ENCODE measurements around the gene RRAS2. TPM values are rescaled to one million over a fixed set of nuclear protein-coding genes. Genes with fewer than 3 reads are reported as not detected.
"Not testable (repeated sequence)": the region's sequence is repeated elsewhere in the genome, so short reads cannot be mapped to it uniquely, and the experiment has no call there.

The RRAS2 gene
- total RNA-seq, 1 experiment from 2014 or later: 164 TPM

GRCh38 chr11:14354604-14355003 is 4.4 kb downstream of the RRAS2 start:
- H3K27me3 Mint-ChIP-seq (ENCODE audit: low read depth); POLR2A ChIA-PET; H3K9me3 Mint-ChIP-seq; DNase-seq (ENCODE audit: low spot score); H3K4me3 Mint-ChIP-seq; ATAC-seq: not testable (repeated sequence)
- H3K36me3 Mint-ChIP-seq: peaks cover 17% of the 10 kb centered on the region
- CTCF ChIA-PET: interaction anchor here (1.0 kb wide), 1 partner anchor 48 kb away, joined by 5 read pairs; no protein-coding TSS in a partner anchor
- TF ChIP-seq ZNF121 (CRISPR knock-in tag; IDR thresholded peaks at IDR 0.05): peak; percentile 88
- H3K4me1 Mint-ChIP-seq: peaks cover 64% of the 10 kb centered on the region
- peak overlapping the region; percentile 97; the same call in 1 of the 2 replicates for H3K27ac Mint-ChIP-seq

- peaks cover 13% of the 10 kb centered on the region for H3K9me3 Mint-ChIP-seq
- H3K27me3 Mint-ChIP-seq (ENCODE audit: low read depth): no peaks in the 10 kb centered on the region
- H3K36me3 Mint-ChIP-seq: peaks cover 18% of the 10 kb centered on the region
- DNase-seq (ENCODE audit: low spot score) (no peak), ATAC-seq (no peak)
- H3K4me3 Mint-ChIP-seq: no peak overlapping the region
- H3K4me1 Mint-ChIP-seq: peaks cover 63% of the 10 kb centered on the region
- POLR2A ChIA-PET: interaction anchor here (1.0 kb wide), 1 partner anchor 38 kb away, joined by 3 read pairs; no protein-coding TSS in a partner anchor
- TF ChIP-seq ZNF512 (CRISPR knock-in tag; IDR thresholded peaks at IDR 0.05; ENCODE audit: borderline replicate concordance): no peak
- no peak for TF ChIP-seq ZNF121 (CRISPR knock-in tag; IDR thresholded peaks at IDR 0.05)
- TF ChIP-seq ZNF317 (CRISPR knock-in tag; IDR thresholded peaks at IDR 0.05; ENCODE audit: borderline replicate concordance, low read depth): no peak
- TF ChIP-seq HMGXB4 (CRISPR knock-in tag; IDR thresholded peaks at IDR 0.05): no peak
- TF ChIP-seq SMAD3 (CRISPR knock-in tag; IDR thresholded peaks at IDR 0.05; ENCODE audit: borderline replicate concordance): no peak
- no peak for TF ChIP-seq ZNF671 (CRISPR knock-in tag; IDR thresholded peaks at IDR 0.05)
- CTCF ChIA-PET: interaction anchor here (1.0 to 1.1 kb wide), 4 partner anchors 20 to 104 kb away, joined by 3 to 9 read pairs (median 6); no protein-coding TSS in a partner anchor
- H3K27ac Mint-ChIP-seq: peak overlapping the region; percentile 49; the same call in 1 of the 2 replicates
These were observed 8.2 kb downstream of the RRAS2 start for GRCh38 chr11:14350716-14351238.

- Mint-ChIP-seq H3K27ac (peak overlapping the region; percentile 92), H3K9me3 (peaks cover 13% of the 10 kb centered on the region), H3K4me3 (peak overlapping the region; percentile 16), H3K36me3 (peaks cover 18% of the 10 kb centered on the region), H3K4me1 (peaks cover 65% of the 10 kb centered on the region), H3K27me3 (ENCODE audit: low read depth) (no peaks in the 10 kb centered on the region)
- ChIA-PET CTCF (interaction anchor here (1.0 to 1.1 kb wide), 4 partner anchors 21 to 105 kb away, joined by 3 to 9 read pairs (median 6); no protein-coding TSS in a partner anchor), POLR2A (interaction anchor here (1.0 kb wide), 1 partner anchor 37 kb away, joined by 3 read pairs; no protein-coding TSS in a partner anchor)
- DNase-seq (ENCODE audit: low spot score): peak; percentile 49
- TF ChIP-seq IRF2 (CRISPR knock-in tag; IDR thresholded peaks at IDR 0.05; ENCODE audit: borderline replicate concordance, low read depth) (no peak), TEAD4 (CRISPR knock-in tag; IDR thresholded peaks at IDR 0.05) (no peak), CDX4 (CRISPR knock-in tag; IDR thresholded peaks at IDR 0.05; ENCODE audit: borderline replicate concordance) (no peak), USF2 (CRISPR knock-in tag; IDR thresholded peaks at IDR 0.05) (peak; percentile 81), ZNF425 (CRISPR knock-in tag; conservative IDR thresholded peaks at IDR 0.05) (no peak), HMGXB4 (CRISPR knock-in tag; IDR thresholded peaks at IDR 0.05) (no peak), OVOL2 (CRISPR knock-in tag; IDR thresholded peaks at IDR 0.05; ENCODE audit: borderline replicate concordance) (no peak), ATF3 (CRISPR knock-in tag; conservative IDR thresholded peaks at IDR 0.05) (no peak), NFYB (CRISPR knock-in tag; conservative IDR thresholded peaks at IDR 0.05; ENCODE audit: low read depth) (no peak), CBFB (CRISPR knock-in tag; IDR thresholded peaks at IDR 0.05; ENCODE audit: low read depth) (no peak), USF1 (CRISPR knock-in tag; IDR thresholded peaks at IDR 0.05) (peak; percentile 50)
- peak; percentile 89 for ATAC-seq
These were observed 8.8 kb downstream of the RRAS2 start for GRCh38 chr11:14350215-14350614.

Data from WTC11 (cell line).